Liver (tissue), 5 donors: ENCODE results near the gene GAPVD1. TPM values are rescaled to one million over a fixed set of nuclear protein-coding genes. Genes with fewer than 3 reads are reported as not detected.

Experiments used
- polyA plus RNA-seq, 2 donors: library from polyadenylated mRNA; stranded (reverse) in 1 of 2; unstranded in 1 of 2; fragments of 200-250 nt in 1 of 2; fragments of >200 nt in 1 of 2; fragmentation: Nextera tagmentation in 1 of 2; extraction: Ambion mirVana in 1 of 2; gene quantifications; one replicate each; pipeline versions ENCODE4 v1.2.1 to v1.2.3, GENCODE V29; 2013 to 2015
- small RNA-seq: library from RNA; depleted of rRNA; stranded (forward); fragments of <200 nt; gene quantifications from one replicate; pipeline ENCODE3, GENCODE V24; 2014
- total RNA-seq, 2 donors: library from RNA; depleted of rRNA; stranded (reverse); fragments of >200 nt; gene quantifications; one replicate each; pipeline ENCODE4 v1.2.3, GENCODE V29; 2014
- donor health status: healthy.
- donor health status: healthy.
- donor health status: healthy.

GAPVD1 gene
- total and polyA plus RNA-seq, 4 donors: 5.5 to 89.7 (median 28.6) TPM

Small RNA genes lying within 50 kb of the gene (small RNA-seq; reads per million reads assigned to genes)
- gene AL354710.1 (not detected), gene RNU6-1020P (not detected)

Other genes starting within 250 kb of the GAPVD1 start
- 1 to 10 TPM; 2.1 to 5.3 TPM for gene SCAI, start 118.3 kb upstream of the GAPVD1 start, total RNA-seq
- 1 to 10 TPM in 1 of 2 donors, under 1 TPM in 1; 0.24 to 1.1 TPM for gene SCAI, start 118.3 kb upstream of the GAPVD1 start, polyA plus RNA-seq
- gene PPP6C, start 72.0 kb upstream of the GAPVD1 start, total RNA-seq: 10 to 100 TPM; 10.1 to 14.8 TPM
- 10 to 100 TPM; 10.1 to 14.3 TPM for gene PPP6C, start 72.0 kb upstream of the GAPVD1 start, polyA plus RNA-seq
- 10 to 100 TPM; 12.7 to 20.7 TPM for gene RABEPK, start 61.3 kb upstream of the GAPVD1 start, total RNA-seq
- 10 to 100 TPM; 20.5 to 23.9 TPM for gene RABEPK, start 61.3 kb upstream of the GAPVD1 start, polyA plus RNA-seq
- gene HSPA5, start 20.5 kb upstream of the GAPVD1 start, total RNA-seq: 100 to 1,000 TPM; 108 to 342 TPM
- 100 to 1,000 TPM; 135 to 338 TPM for gene HSPA5, start 20.5 kb upstream of the GAPVD1 start, polyA plus RNA-seq